Muscle of back (tissue), 10 donors: ENCODE measurements around the gene DDX17. TPM values are rescaled to one million over a fixed set of nuclear protein-coding genes. Genes with fewer than 3 reads are reported as not detected.

Experiments used
- polyA plus RNA-seq, 10 donors: library from polyadenylated mRNA; unstranded; fragments of 120-200 nt; gene quantifications; one replicate each; pipeline ENCODE4 v1.2.1, GENCODE V29; 2013; ENCODE audit not compliant: insufficient read length in 10 of 10

Gene DDX17
- polyA plus RNA-seq, 10 donors: 253 to 478 (median 350) TPM

Other genes starting within 250 kb of the DDX17 start
- gene TMEM184B, start 233.3 kb downstream of the DDX17 start, polyA plus RNA-seq: 10 to 100 TPM; 53.4 to 76.1 (median 68.1) TPM
- gene CSNK1E, start 188.9 kb downstream of the DDX17 start, polyA plus RNA-seq: 100 to 1,000 TPM in 7 of 10 donors, 10 to 100 TPM in 3; 91.7 to 155 (median 105) TPM
- under 1 TPM in 9 of 10 donors, not detected in 1; 0.12 to 0.58 (median 0.23) TPM for gene KCNJ4, start 51.1 kb downstream of the DDX17 start, polyA plus RNA-seq
- gene KDELR3, start 38.2 kb downstream of the DDX17 start, polyA plus RNA-seq: 10 to 100 TPM; 24.8 to 43.4 (median 37.7) TPM
- 1 to 10 TPM; 3.5 to 9.7 (median 5.4) TPM for gene DMC1, start 63.9 kb upstream of the DDX17 start, polyA plus RNA-seq
- 1 to 10 TPM in 6 of 10 donors, under 1 TPM in 4; 0.38 to 1.5 (median 1.0) TPM for gene FAM227A, start 150.1 kb upstream of the DDX17 start, polyA plus RNA-seq
- 10 to 100 TPM; 32.3 to 41.2 (median 34.7) TPM for gene CBY1, start 150.3 kb upstream of the DDX17 start, polyA plus RNA-seq
- gene TOMM22, start 175.6 kb upstream of the DDX17 start, polyA plus RNA-seq: 10 to 100 TPM; 71.2 to 90.2 (median 79.8) TPM
- gene JOSD1, start 194.6 kb upstream of the DDX17 start, polyA plus RNA-seq: 10 to 100 TPM; 31.9 to 42.5 (median 37.8) TPM
- 10 to 100 TPM; 26.8 to 37.6 (median 32.9) TPM for gene GTPBP1, start 199.6 kb upstream of the DDX17 start, polyA plus RNA-seq
- gene SUN2, start 249.7 kb upstream of the DDX17 start, polyA plus RNA-seq: 10 to 100 TPM; 36.5 to 60.6 (median 49.0) TPM